ENCODE results near the gene TMSB15C. TPM values are rescaled to one million over a fixed set of nuclear protein-coding genes. Genes with fewer than 3 reads are reported as not detected.
"Not testable (repeated sequence)": the region's sequence is repeated elsewhere in the genome, so short reads cannot be mapped to it uniquely, and the experiment has no call there.

The TMSB15C gene
- total RNA-seq, 2 experiments from 2014 or later, result 2.2 to 2.5 TPM

DNA sequence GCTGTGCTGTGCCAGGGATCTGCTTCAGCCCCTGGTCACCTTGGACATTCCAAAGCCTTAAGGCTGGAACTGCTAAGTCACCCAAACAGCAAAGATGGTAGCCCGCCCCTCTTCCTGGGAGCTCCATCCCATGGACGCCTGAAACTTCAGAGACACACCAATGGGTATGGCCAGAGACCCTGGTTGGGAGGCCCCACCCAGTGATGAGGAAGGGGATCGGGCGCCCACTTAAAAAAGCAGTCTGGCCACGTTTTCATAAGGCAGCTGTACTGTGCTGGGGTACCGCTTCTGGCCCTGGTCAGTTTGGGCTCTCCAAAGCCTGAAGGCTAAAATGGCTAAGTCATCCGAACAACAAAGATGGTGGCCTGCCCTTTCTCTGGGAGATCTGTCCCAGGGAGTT lies 9.4 kb upstream of the TMSB15C start:
- no peak for DNase-seq
- Mint-ChIP-seq H3K9me3 (no peaks in the 10 kb centered on the region), H3K4me3 (no peak overlapping the region), H3K36me3 (no peaks in the 10 kb centered on the region), H3K27ac (no peak overlapping the region), H3K27me3 (peaks cover 8% of the 10 kb centered on the region), H3K4me1 (no peaks in the 10 kb centered on the region)

DNA sequence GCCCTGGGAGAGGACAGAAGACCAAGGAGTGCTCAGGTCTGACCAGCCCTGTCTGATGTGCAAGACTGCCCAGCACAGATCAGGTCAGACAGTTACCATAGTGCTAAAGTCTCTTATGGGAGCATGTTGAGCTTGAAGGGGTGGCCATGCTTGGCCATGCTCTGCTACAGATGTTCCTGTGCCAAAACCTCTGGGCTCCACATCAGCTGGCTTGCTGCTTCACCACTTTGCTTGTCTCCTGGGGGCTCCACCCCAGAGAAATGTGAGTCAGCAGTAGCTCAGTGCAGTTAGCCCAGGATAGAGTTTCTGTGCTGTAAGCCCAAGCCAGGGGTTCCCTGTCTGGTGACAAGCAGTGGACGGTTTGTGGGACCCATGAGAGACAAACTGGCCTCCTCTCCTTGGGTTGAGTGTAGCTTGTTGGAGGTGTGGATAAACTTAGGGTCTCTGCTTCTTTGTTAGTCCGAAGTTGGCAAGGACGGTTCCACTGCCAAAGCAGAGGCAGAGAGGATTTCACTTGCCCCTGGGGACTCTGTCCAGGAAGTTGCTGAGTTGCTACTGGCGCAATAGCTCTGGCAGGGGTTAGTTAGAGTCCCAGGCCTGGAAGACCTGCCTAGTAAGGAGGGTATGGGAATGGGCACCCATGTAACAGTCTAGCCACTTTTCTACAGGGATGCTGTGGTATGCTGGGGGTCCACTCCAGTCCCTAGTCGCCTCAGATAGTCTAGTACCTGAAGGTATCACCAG lies 8.7 kb upstream of the TMSB15C start:
- Mint-ChIP-seq H3K4me1 (no peaks in the 10 kb centered on the region), H3K36me3 (no peaks in the 10 kb centered on the region), H3K4me3 (no peak overlapping the region), H3K9me3 (no peaks in the 10 kb centered on the region), H3K27me3 (peaks cover 8% of the 10 kb centered on the region), H3K27ac (no peak overlapping the region)
- no peak for DNase-seq

DNA sequence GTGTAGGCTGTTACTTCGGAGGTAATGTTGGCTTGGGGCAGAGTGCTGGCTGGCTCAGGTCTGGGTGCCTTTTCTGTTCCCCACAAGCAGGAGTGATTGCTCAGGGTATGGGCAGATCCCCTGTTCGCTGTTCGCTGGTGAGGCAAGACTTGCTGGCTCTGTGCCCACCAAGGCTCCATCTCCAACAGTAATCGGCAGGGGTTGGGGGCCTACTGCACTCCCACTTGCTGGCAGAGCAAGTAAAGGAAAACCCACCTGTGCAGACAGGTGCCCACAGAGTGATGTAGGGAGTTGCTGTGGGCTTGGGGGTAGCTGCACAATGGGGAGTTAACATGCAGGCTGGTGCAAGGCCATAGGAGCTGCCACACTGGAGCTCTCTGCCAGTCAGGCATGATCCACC lies 8.0 kb upstream of the TMSB15C start:
- Mint-ChIP-seq H3K4me1 (no peaks in the 10 kb centered on the region), H3K36me3 (no peaks in the 10 kb centered on the region), H3K27ac (no peak overlapping the region), H3K9me3 (no peaks in the 10 kb centered on the region), H3K4me3 (no peak overlapping the region), H3K27me3 (peaks cover 8% of the 10 kb centered on the region)
- DNase-seq, result no peak

DNA sequence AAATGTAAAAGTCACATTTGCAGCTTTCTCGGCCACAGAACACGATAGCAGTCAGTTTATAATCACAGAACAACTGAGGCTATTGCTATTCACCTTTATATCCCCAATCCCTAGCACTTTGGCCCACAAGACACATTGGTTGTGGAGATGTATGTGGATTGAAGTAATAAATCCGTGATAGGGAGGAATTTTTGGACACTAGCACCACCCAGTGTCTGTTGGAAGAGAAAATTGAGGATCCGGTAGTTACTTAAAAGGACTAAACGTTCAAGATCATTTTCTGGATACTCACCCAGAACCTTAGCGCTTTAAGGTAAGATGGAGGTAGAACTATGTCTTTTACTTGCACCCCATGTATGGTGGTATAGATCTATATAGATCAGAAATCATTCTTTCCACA lies 1.8 kb upstream of the TMSB15C start:
- not testable (repeated sequence) for H3K27me3 Mint-ChIP-seq

DNA sequence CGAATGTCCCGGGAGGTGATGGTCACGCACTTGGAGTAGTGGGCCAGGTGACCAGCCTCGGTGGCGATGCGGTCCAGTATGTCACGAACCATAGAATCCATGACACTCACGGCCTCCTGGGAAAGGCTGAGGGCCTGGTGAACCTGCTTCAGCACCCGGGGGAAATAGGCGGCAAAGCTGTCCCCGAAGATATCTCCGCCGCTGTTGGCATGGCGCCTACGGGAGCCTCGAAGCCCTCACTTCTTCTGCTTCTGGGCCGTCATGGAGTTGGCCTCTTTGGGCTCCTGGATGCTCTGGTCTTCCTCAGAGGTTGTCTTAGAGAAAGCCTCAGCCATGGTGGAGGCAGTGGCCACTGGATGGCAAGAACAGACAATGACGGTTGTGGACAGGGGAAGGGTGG lies 13.4 kb downstream of the TMSB15C start:
- H3K4me1 Mint-ChIP-seq, DNase-seq, H3K27ac Mint-ChIP-seq, H3K27me3 Mint-ChIP-seq, H3K9me3 Mint-ChIP-seq, H3K36me3 Mint-ChIP-seq, H3K4me3 Mint-ChIP-seq: not testable (repeated sequence)

More for the DNA sequence above, 1.8 kb upstream of the TMSB15C start:
- not testable (repeated sequence) for H3K4me1 Mint-ChIP-seq, DNase-seq, H3K4me3 Mint-ChIP-seq, H3K27ac Mint-ChIP-seq, H3K9me3 Mint-ChIP-seq, H3K36me3 Mint-ChIP-seq

DNA sequence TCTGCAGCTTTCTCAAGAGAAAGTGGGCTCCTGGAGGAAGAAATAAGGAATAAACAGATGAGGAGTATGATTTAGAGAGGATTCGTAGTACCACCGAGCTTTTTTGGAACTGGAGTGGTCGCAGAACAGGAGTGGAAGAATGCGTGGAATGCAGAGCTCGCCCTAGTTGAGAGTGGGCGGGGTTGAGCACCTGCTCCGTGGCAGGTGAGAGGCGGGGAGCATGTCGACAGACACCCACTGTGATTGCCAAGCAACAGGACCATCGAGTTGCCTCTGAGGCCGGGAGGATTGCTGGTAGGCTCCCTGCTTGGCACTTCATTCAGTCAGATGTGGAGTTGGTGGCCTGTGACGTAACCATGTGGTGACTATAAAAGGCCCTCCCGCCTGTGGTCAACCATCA lies 21.1 kb downstream of the TMSB15C start:
- DNase-seq, H3K27me3 Mint-ChIP-seq: not testable (repeated sequence)

DNA sequence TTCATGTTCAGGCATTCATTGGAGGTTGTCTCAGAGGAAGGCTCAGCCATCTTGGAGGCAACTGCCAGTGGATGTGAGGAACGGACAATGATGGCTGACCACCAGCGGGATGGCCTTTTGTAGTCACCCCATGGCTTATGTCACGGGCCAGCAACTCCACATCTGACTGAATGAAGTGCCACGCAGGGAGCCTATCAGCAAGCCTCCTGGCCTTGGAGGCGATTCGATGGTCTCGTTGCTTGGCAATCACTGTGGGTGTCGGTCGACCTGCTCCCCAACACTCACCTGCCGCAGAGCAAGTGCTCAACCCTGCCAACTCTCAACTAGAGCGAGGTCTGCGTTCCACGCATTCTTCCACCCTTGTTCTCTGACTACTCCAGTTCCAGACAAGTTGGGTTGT lies 28.9 kb downstream of the TMSB15C start:
- no peak for DNase-seq
- Mint-ChIP-seq H3K9me3 (no peaks in the 10 kb centered on the region), H3K27ac (no peak overlapping the region), H3K36me3 (no peaks in the 10 kb centered on the region), H3K27me3 (peaks cover 6% of the 10 kb centered on the region), H3K4me3 (no peak overlapping the region), H3K4me1 (no peaks in the 10 kb centered on the region)

More for the DNA sequence above, 21.1 kb downstream of the TMSB15C start:
- H3K27ac Mint-ChIP-seq, H3K9me3 Mint-ChIP-seq, H3K4me3 Mint-ChIP-seq, H3K4me1 Mint-ChIP-seq, H3K36me3 Mint-ChIP-seq: not testable (repeated sequence)

DNA sequence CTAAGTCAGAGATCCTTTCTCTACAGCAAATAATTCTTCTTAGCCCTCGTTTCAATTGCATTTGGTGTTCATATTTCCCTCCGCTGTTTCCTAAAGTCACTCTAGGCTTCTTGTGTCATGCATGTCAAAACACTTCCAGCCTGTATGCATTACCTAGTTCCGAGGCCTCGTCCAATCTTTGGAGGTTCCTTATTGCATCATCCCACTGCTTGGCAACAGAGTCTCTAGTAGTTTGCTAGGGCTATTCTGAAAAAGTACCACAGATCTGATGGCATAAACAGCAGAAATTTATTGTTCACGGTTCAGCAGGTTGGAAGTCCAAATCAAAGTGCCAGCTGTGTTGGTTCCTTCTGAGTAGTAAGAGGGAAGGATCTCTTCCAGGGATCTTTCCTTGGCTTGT lies 30.4 kb downstream of the TMSB15C start:
- Mint-ChIP-seq H3K27ac (no peak overlapping the region), H3K36me3 (no peaks in the 10 kb centered on the region), H3K4me1 (no peaks in the 10 kb centered on the region), H3K27me3 (peaks cover 6% of the 10 kb centered on the region), H3K4me3 (no peak overlapping the region), H3K9me3 (no peaks in the 10 kb centered on the region)
- DNase-seq, result no peak

DNA sequence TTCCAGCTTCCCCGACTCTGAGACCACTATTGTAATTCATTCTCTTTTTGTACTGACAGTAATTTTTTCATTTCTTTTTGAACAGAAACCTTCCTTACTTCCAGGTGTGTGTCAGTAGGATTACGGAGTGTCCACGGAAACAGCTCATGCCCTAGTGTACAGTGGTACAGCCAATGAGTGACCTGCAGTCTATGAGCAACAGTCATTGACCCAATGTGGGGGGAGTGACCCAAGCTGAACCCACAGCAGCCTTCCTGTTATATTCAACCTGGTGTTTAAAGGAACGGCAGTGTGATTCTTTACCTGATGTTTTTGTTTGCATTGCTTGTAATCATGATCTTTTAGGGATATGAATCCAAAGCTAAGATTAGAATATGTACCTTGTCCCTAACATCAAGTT lies 35.0 kb downstream of the TMSB15C start:
- H3K4me1 Mint-ChIP-seq, result no peaks in the 10 kb centered on the region
- H3K27ac Mint-ChIP-seq, result no peak overlapping the region
- DNase-seq, result no peak
- no peaks in the 10 kb centered on the region for H3K9me3 Mint-ChIP-seq
- no peak overlapping the region for H3K4me3 Mint-ChIP-seq
- no peaks in the 10 kb centered on the region for H3K36me3 Mint-ChIP-seq
- H3K27me3 Mint-ChIP-seq, result peaks cover 12% of the 10 kb centered on the region

DNA sequence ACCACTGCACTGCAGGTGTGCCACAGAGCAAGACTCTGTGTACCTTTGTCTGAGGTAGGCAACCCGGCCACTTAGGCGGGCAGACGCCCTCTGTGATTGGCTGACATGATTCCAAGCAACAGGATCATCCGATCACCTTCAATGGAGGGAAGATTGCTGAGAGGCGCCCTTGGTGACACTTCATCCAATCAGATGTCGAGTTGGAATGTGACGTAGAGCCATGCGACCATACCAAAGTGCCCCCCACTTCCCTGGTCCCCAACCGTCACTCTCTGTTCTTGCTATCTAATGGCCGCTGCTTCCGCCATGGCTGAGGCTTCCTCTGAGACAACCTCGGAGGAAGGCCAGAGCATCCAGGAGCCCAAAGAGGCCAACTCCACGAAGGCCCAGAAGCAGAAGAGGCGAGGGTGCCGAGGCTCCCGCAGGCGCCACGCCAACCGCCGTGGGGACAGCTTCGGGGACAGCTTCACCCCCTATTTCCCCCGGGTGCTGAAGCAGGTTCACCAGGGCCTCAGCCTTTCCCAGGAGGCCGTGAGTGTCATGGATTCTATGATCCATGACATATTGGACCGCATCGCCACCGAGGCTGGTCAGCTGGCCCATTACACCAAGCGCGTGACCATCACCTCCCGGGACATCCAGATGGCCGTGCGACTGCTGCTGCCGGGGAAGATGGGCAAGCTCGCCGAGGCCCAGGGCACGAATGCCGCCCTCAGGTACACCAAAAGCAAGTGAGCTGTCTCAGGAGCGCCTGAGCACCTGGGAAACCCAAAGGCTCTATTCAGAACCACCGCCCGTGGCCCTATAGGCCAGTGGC lies 36.1 kb downstream of the TMSB15C start, which contains the start of gene H2BW2:
Gene H2BW2, plus strand, starts transcription at position 268 of the 817 bp plus-strand sequence. Its CDS starts 39 bp downstream, at position 307.
- H3K27me3 Mint-ChIP-seq, result peaks cover 18% of the 10 kb centered on the region

More for the DNA sequence above, 36.1 kb downstream of the TMSB15C start, which contains the start of gene H2BW2:
- no peak for DNase-seq
- H3K4me1 Mint-ChIP-seq, result no peaks in the 10 kb centered on the region
- no peak within 1 kb of the TSS for H3K4me3 Mint-ChIP-seq
- H3K36me3 Mint-ChIP-seq, result no peaks in the 10 kb centered on the region
- peaks cover 1% of the 10 kb centered on the region for H3K9me3 Mint-ChIP-seq
- H3K27ac Mint-ChIP-seq, result no peak within 1 kb of the TSS

Other genes starting within 250 kb of the TMSB15C start
- gene RAB9B, start 244.0 kb downstream of the TMSB15C start, total RNA-seq, result under 1 TPM; 0.34 to 0.60 TPM
- gene TMSB15B, start 113.6 kb downstream of the TMSB15C start, total RNA-seq, result 1 to 10 TPM; 7.3 to 8.0 TPM
- gene H2BW1, start 62.5 kb downstream of the TMSB15C start, total RNA-seq, result not detected
- not detected for gene H2BW2, start 36.3 kb downstream of the TMSB15C start, total RNA-seq
- 1 to 10 TPM; 5.5 to 5.8 TPM for gene ZCCHC18, start 36.3 kb upstream of the TMSB15C start, total RNA-seq
- 1 to 10 TPM; 5.2 to 5.8 TPM for gene SLC25A53, start 80.8 kb upstream of the TMSB15C start, total RNA-seq
- 1 to 10 TPM; 7.8 to 8.1 TPM for gene FAM199X, start 90.2 kb upstream of the TMSB15C start, total RNA-seq
- gene ESX1, start 178.7 kb upstream of the TMSB15C start, total RNA-seq, result not detected